Activated naive CD8-positive, alpha-beta T cell treated with anti-CD3 and anti-CD28 coated beads, Interleukin-2, amount 50 U/mL, for 24 hours (primary cell): ENCODE data around the gene HSPB8.

Experiments used
- ATAC-seq: fragments of 150-1000 bp; cut with Tn5 transposase; one replicate; pipeline ENCODE4 v1.10.0; 2021
- DNase-seq: peaks from one replicate; pipeline ENCODE4 v3.0.0; 2021
- H3K27ac Mint-ChIP-seq: one replicate; pipeline ENCODE4 v1.8.0; 2021; ENCODE audit warnings: mild to moderate bottlenecking, mixed read lengths
- H3K27me3 Mint-ChIP-seq: one replicate; pipeline ENCODE4 v1.8.0; 2021; ENCODE audit warnings: mixed read lengths
- H3K36me3 Mint-ChIP-seq: one replicate; pipeline ENCODE4 v1.8.0; 2021; ENCODE audit warnings: low read depth, mixed read lengths
- H3K4me1 Mint-ChIP-seq: one replicate; pipeline ENCODE4 v1.8.0; 2021; ENCODE audit warnings: mixed read lengths
- H3K4me3 Mint-ChIP-seq: one replicate; pipeline ENCODE4 v1.8.0; 2021; ENCODE audit warnings: mild to moderate bottlenecking, moderate library complexity, mixed read lengths
- H3K9me3 Mint-ChIP-seq: one replicate; pipeline ENCODE4 v1.8.0; 2021; ENCODE audit warnings: mixed read lengths

The HSPB8 gene

DNA sequence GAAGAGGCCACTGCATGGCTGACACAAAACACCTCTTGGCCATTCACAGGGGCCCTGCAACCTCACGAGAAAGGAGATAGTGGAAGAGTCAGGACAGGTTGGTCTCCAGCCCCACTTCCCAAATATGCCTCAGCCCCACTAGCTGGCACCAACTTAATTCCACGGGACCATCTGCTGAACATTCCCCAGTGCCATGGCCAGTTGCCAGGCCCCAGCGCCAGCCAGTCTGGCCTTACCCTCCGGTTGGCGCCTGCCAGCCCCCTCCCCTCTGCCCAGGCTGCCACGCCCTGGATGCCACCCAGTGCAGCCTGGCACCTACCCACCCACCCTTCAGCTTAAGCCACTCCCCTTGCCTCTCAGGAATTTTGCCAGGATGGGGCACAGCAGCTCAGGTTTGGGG is 21.2 kb upstream of the HSPB8 start:
- ATAC-seq (no peak), DNase-seq (no peak)
- Mint-ChIP-seq H3K4me1 (no peaks in the 10 kb centered on the region), H3K36me3 (no peaks in the 10 kb centered on the region), H3K27me3 (peaks cover 9% of the 10 kb centered on the region), H3K4me3 (no peak overlapping the region), H3K27ac (no peak overlapping the region), H3K9me3 (peaks cover 7% of the 10 kb centered on the region)

- Mint-ChIP-seq H3K4me3 (no peak overlapping the region), H3K4me1 (no peaks in the 10 kb centered on the region), H3K27me3 (peaks cover 9% of the 10 kb centered on the region), H3K27ac (no peak overlapping the region), H3K36me3 (no peaks in the 10 kb centered on the region), H3K9me3 (peaks cover 5% of the 10 kb centered on the region)
- no peak for DNase-seq
- ATAC-seq: no peak
Measured at GRCh38 chr12:119157978-119158377, 20.8 kb upstream of the HSPB8 start.

DNA sequence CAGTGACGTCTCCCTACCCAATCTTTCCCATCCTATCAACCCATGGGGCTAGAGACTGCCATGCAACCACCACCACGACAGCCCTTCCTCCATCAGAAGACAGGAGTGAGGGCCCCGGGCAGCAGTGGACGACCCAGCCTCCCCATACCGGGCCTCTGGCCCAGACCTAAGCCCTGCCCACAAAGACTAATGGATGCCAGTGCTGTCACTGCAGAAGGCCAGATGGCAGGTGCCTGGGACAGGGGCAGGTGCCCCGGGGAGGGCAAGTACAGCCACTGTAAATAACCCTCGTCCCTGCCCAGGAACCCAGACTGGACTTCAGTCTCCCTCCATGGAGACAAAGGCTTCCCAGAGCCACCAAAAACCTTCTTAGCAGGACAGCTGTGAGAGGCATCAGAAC is 20.3 kb upstream of the HSPB8 start:
- peaks cover 9% of the 10 kb centered on the region for H3K27me3 Mint-ChIP-seq
- peaks cover 5% of the 10 kb centered on the region for H3K9me3 Mint-ChIP-seq
- DNase-seq (no peak), ATAC-seq (no peak)
- no peaks in the 10 kb centered on the region for H3K36me3 Mint-ChIP-seq
- no peak overlapping the region for H3K4me3 Mint-ChIP-seq
- H3K4me1 Mint-ChIP-seq: no peaks in the 10 kb centered on the region
- no peak overlapping the region for H3K27ac Mint-ChIP-seq

DNA sequence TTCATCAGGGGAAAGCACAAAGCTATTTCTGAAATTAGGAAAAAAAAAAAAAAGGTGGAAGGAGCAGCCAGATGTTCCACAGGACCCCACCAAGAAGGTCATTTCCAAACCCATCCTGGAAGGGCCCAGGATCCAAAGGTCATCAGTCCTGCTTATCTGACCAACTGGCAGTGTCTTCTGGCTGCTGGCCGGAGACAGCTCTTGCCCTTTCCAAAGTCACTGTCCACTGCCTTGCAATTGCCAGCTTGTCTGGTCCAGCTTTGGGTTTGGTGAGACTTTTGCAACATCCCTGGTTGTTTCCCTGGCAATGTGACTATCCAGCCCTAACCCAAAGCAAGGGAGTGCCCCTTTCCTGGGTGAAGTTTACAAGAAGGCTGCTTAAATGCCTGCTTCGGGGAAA is 18.9 kb upstream of the HSPB8 start:
- no peaks in the 10 kb centered on the region for H3K36me3 Mint-ChIP-seq
- ATAC-seq (no peak), DNase-seq (no peak)
- no peak overlapping the region for H3K4me3 Mint-ChIP-seq
- H3K27ac Mint-ChIP-seq: no peak overlapping the region
- peaks cover 2% of the 10 kb centered on the region for H3K27me3 Mint-ChIP-seq
- H3K9me3 Mint-ChIP-seq: no peaks in the 10 kb centered on the region
- H3K4me1 Mint-ChIP-seq: no peaks in the 10 kb centered on the region

GRCh38 chr12:119167902-119168301 is 10.8 kb upstream of the HSPB8 start:
- Mint-ChIP-seq H3K36me3 (no peaks in the 10 kb centered on the region), H3K9me3 (peaks cover 5% of the 10 kb centered on the region), H3K27me3 (no peaks in the 10 kb centered on the region), H3K27ac (no peak overlapping the region), H3K4me3 (no peak overlapping the region), H3K4me1 (no peaks in the 10 kb centered on the region)
- ATAC-seq: no peak
- no peak for DNase-seq

- H3K9me3 Mint-ChIP-seq: peaks cover 5% of the 10 kb centered on the region
- H3K27ac Mint-ChIP-seq: no peak overlapping the region
- H3K27me3 Mint-ChIP-seq: no peaks in the 10 kb centered on the region
- no peaks in the 10 kb centered on the region for H3K4me1 Mint-ChIP-seq
- ATAC-seq (no peak), DNase-seq (no peak)
- H3K4me3 Mint-ChIP-seq: no peak overlapping the region
- H3K36me3 Mint-ChIP-seq: no peaks in the 10 kb centered on the region
Measured at GRCh38 chr12:119168721-119169120, 10.0 kb upstream of the HSPB8 start.

GRCh38 chr12:119169150-119169549 is 9.6 kb upstream of the HSPB8 start:
- Mint-ChIP-seq H3K4me3 (no peak overlapping the region), H3K4me1 (no peaks in the 10 kb centered on the region), H3K27me3 (no peaks in the 10 kb centered on the region), H3K27ac (no peak overlapping the region), H3K36me3 (no peaks in the 10 kb centered on the region), H3K9me3 (peaks cover 5% of the 10 kb centered on the region)
- DNase-seq (no peak), ATAC-seq (no peak)

- Mint-ChIP-seq H3K4me3 (no peak overlapping the region), H3K27me3 (no peaks in the 10 kb centered on the region), H3K27ac (no peak overlapping the region), H3K4me1 (no peaks in the 10 kb centered on the region), H3K36me3 (no peaks in the 10 kb centered on the region), H3K9me3 (peaks cover 5% of the 10 kb centered on the region)
- ATAC-seq (no peak), DNase-seq (no peak)
Measured at GRCh38 chr12:119171291-119171690, 7.4 kb upstream of the HSPB8 start.

DNA sequence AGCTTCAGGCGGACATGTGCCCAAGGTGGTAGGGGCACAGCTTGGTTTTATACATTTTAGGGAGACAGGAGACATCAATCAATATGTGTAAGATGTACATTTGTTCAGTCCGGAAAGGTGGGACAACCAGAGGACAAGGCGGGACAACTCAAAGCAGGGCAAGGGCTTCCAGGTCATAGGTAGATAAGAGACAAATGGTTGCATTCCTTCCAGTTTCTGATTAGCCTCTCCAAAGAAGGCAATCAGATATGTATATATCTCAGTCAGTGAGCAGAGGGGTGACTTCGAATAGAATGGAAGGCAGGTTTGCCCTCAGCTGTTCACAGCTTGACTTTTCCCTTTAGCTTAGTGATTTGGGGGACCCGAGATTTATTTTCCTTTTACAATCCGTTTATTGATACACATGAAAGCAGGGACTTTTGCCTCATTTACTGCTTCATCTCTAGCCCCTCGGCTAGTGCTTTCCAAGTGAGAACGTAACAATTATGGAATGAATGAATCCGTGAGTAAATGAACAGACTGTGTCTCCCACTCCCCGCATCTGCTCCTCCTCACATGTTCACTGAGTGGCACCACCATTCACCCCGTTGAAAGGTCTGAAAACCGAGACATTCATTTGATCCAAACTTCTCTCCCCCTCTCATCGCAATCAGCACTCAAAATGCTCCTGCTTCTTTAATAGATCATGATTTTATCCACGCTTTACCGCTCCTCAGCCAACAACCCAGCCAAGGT is 6.9 kb upstream of the HSPB8 start:
- no peak overlapping the region for H3K27ac Mint-ChIP-seq
- no peaks in the 10 kb centered on the region for H3K4me1 Mint-ChIP-seq
- H3K4me3 Mint-ChIP-seq: no peak overlapping the region
- DNase-seq (no peak), ATAC-seq (no peak)
- H3K27me3 Mint-ChIP-seq: no peaks in the 10 kb centered on the region
- peaks cover 5% of the 10 kb centered on the region for H3K9me3 Mint-ChIP-seq
- H3K36me3 Mint-ChIP-seq: no peaks in the 10 kb centered on the region

GRCh38 chr12:119175081-119175480 is 3.6 kb upstream of the HSPB8 start:
- no peak overlapping the region for H3K27ac Mint-ChIP-seq
- H3K27me3 Mint-ChIP-seq: peaks cover 7% of the 10 kb centered on the region
- H3K4me1 Mint-ChIP-seq: no peaks in the 10 kb centered on the region
- H3K36me3 Mint-ChIP-seq: no peaks in the 10 kb centered on the region
- H3K4me3 Mint-ChIP-seq: no peak overlapping the region
- DNase-seq (no peak), ATAC-seq (no peak)
- H3K9me3 Mint-ChIP-seq: no peaks in the 10 kb centered on the region

DNA sequence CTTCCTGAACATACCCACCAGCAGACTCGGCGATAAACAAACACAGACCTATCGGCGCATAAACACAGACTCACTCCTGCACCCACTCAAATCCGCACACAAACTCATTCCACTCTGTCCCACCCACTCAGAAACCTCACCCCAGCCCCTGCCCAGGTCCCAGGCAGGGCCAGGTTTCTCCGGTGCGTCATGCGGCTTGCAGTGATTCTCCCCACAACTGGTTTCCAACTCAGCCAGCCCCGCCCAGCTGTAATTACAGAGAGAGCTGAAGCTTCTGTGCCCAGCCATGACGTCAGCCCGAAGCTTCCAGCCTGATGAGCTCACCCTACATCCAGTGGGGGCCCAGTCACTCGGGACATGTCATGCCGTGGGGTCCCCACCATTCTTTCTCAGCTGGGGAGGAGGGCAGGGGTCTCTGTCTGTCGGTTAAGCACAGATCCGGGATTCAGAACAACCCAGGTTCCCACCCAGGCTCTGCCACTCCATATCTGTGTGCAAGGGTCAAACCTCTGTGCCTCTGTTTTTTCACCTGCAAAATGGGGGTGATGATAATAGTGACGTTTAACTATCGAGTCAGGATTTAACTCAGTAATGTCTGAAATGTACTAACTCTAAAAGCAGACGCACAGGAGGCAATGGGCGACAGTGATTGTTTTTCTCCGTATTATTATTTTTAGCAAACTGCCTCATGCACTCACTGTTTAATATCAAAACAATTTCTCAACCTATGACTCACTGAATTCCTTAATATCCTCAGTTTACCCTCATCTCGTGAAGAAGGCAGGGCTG is 2.3 kb upstream of the HSPB8 start:
- DNase-seq: no peak

DNA sequence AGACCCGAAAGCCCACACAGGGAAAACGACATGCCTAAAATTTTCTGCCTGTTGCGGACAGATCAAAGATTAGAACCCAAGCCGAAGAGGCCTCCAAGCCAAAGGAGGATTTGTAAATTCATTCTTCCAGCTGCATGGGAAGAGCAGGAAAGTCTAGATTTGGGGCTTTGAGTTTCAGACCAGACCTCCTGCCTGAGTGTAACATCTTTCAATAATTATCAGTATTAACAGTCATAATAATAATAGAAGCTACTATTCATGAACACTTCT is 1.7 kb upstream of the HSPB8 start:
- peaks cover 7% of the 10 kb centered on the region for H3K27me3 Mint-ChIP-seq
- DNase-seq (no peak), ATAC-seq (no peak)
- no peaks in the 10 kb centered on the region for H3K4me1 Mint-ChIP-seq
- no peak overlapping the region for H3K4me3 Mint-ChIP-seq
- H3K9me3 Mint-ChIP-seq: no peaks in the 10 kb centered on the region
- H3K36me3 Mint-ChIP-seq: no peaks in the 10 kb centered on the region
- no peak overlapping the region for H3K27ac Mint-ChIP-seq

More for the DNA sequence above, 2.3 kb upstream of the HSPB8 start:
- H3K9me3 Mint-ChIP-seq: no peaks in the 10 kb centered on the region
- ATAC-seq: peak; percentile 24
- no peaks in the 10 kb centered on the region for H3K36me3 Mint-ChIP-seq
- H3K4me1 Mint-ChIP-seq: no peaks in the 10 kb centered on the region
- H3K4me3 Mint-ChIP-seq: no peak overlapping the region
- peaks cover 7% of the 10 kb centered on the region for H3K27me3 Mint-ChIP-seq
- H3K27ac Mint-ChIP-seq: no peak overlapping the region

DNA sequence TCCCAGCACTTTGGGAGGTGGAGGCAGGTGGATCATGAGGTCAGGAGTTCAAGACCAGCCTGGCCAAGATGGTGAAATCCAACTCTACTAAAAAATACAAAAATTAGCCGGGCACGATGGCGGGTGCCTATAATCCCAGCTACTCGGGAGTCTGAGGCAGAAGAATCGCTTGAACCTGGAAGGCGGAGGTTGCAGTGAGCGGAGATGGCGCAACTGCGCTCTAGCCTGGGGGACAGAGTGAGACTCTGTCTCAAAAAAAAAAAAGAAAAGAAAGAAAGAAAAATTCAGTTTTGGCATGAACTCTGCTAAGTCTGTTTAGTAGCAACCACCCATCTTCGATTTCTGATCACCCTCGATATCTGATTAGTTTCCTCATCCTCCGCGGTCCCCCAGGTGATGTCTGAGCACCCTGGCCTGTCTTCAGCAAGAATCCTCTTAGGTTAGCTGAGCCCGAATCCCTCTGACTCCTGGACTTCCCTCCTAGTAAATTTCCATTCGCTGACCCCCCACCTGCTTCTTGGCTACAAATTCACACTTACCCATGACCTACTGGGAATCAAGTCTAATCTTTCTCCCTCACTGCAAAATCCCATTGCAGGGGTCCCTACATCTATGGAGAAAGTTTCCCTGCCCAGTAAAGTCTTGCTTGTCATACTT is 879 bp upstream of the HSPB8 start:
- Mint-ChIP-seq H3K27me3 (peaks cover 7% of the 10 kb centered on the region), H3K4me1 (no peaks in the 10 kb centered on the region), H3K4me3 (no peak overlapping the region), H3K36me3 (no peaks in the 10 kb centered on the region), H3K9me3 (no peaks in the 10 kb centered on the region), H3K27ac (no peak overlapping the region)
- DNase-seq (no peak), ATAC-seq (no peak)

DNA sequence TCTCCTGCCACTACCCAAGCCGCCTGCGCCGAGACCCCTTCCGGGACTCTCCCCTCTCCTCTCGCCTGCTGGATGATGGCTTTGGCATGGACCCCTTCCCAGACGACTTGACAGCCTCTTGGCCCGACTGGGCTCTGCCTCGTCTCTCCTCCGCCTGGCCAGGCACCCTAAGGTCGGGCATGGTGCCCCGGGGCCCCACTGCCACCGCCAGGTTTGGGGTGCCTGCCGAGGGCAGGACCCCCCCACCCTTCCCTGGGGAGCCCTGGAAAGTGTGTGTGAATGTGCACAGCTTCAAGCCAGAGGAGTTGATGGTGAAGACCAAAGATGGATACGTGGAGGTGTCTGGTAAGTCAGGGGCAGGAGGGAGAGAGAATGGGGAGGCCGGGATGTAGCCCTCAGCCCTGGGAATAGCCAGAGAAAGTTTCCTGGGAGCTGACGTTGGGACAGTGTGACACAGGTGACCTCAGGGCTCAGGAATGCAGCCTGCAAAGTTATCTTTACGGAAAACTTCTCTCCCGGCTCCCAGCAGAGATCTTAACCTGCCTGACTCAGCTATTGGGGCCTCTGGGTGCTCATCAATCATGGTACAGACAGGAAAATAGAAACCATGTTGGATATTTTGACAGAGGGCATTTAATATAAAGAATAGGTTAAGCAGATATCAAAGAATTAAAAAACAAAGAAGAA is 747 bp downstream of the HSPB8 start:
- no peaks in the 10 kb centered on the region for H3K4me1 Mint-ChIP-seq
- H3K9me3 Mint-ChIP-seq: no peaks in the 10 kb centered on the region
- no peak overlapping the region for H3K27ac Mint-ChIP-seq
- peaks cover 7% of the 10 kb centered on the region for H3K27me3 Mint-ChIP-seq
- DNase-seq (no peak), ATAC-seq (no peak)
- H3K36me3 Mint-ChIP-seq: no peaks in the 10 kb centered on the region
- no peak overlapping the region for H3K4me3 Mint-ChIP-seq
